Retinal pigment epithelial cell (primary cell): ENCODE data around the gene PARVA.

Experiments
- DNase-seq: peaks from one replicate; pipeline ENCODE4 v3.0.0-alpha.2; 2010; ENCODE audit warnings: low read depth
- H3K4me3 ChIP-seq: 2 replicates; pipeline ENCODE4 v1.5.1; 2011; ENCODE audit warnings: mild to moderate bottlenecking, low read length, control low read depth, moderate library complexity
- CTCF ChIP-seq: conservative IDR thresholded peaks from 2 replicates; pipeline ENCODE4 v1.5.1; 2011; ENCODE audit warnings: low read depth, low read length, control low read depth, inconsistent platforms

PARVA gene

GRCh38 chr11:12531020-12531419, 153.6 kb downstream of the PARVA start:
- DNase-seq, result no peak
- no peak overlapping the region for H3K4me3 ChIP-seq
- no peak for TF ChIP-seq CTCF

GRCh38 chr11:12531681-12532080, 154.3 kb downstream of the PARVA start:
- no peak overlapping the region for H3K4me3 ChIP-seq
- no peak for DNase-seq
- no peak for TF ChIP-seq CTCF

- no peak overlapping the region for H3K4me3 ChIP-seq
- DNase-seq, result no peak
- no peak for TF ChIP-seq CTCF
Measured at GRCh38 chr11:12532580-12532979, 155.2 kb downstream of the PARVA start.

GRCh38 chr11:12534549-12534948, 157.2 kb downstream of the PARVA start:
- no peak for DNase-seq
- no peak for TF ChIP-seq CTCF
- H3K4me3 ChIP-seq, result no peak overlapping the region

GRCh38 chr11:12535321-12535720, 157.9 kb downstream of the PARVA start:
- DNase-seq, result no peak
- H3K4me3 ChIP-seq, result no peak overlapping the region
- no peak for TF ChIP-seq CTCF

GRCh38 chr11:12536566-12536965, 159.2 kb downstream of the PARVA start:
- TF ChIP-seq CTCF, result no peak
- DNase-seq, result no peak
- no peak overlapping the region for H3K4me3 ChIP-seq

GRCh38 chr11:12537778-12538401, 160.5 kb downstream of the PARVA start:
- DNase-seq, result no peak
- no peak overlapping the region for H3K4me3 ChIP-seq
- no peak for TF ChIP-seq CTCF
